Activated T-cell treated with anti-CD3 and anti-CD28 coated beads, Interleukin-2, amount 50 U/mL, for 4 hours (primary cell): ENCODE results near the gene KIAA0825. TPM values are rescaled to one million over a fixed set of nuclear protein-coding genes. Genes with fewer than 3 reads are reported as not detected.

Experiments used
- ATAC-seq, 2 donors: fragments of 200-7000 bp; cut with Tn5 transposase; one replicate each; pipeline ENCODE4 v1.10.0; 2021
- DNase-seq: peaks from one replicate; pipeline ENCODE4 v3.0.0-alpha.2; 2020
- H3K27me3 Mint-ChIP-seq: one replicate; pipeline ENCODE4 v1.8.0; 2021; ENCODE audit warnings: low read depth, mixed read lengths
- H3K36me3 Mint-ChIP-seq: one replicate; pipeline ENCODE4 v1.8.0; 2022; ENCODE audit warnings: mixed read lengths; ENCODE audit not compliant: insufficient read depth
- H3K4me1 Mint-ChIP-seq: one replicate; pipeline ENCODE4 v1.8.0; 2021; ENCODE audit warnings: low read depth, mixed read lengths
- H3K4me3 Mint-ChIP-seq: one replicate; pipeline ENCODE4 v1.8.0; 2021; ENCODE audit warnings: mild to moderate bottlenecking, moderate library complexity, mixed read lengths
- H3K9me3 Mint-ChIP-seq: one replicate; pipeline ENCODE4 v1.8.0; 2021; ENCODE audit warnings: mixed read lengths
- total RNA-seq, 3 donors: library from RNA; stranded (reverse); gene quantifications; one replicate each; pipeline ENCODE4 v1.2.1, GENCODE V29; 2021

The KIAA0825 gene
- total RNA-seq, 3 donors from 2014 or later: 0.33 to 0.38 (median 0.34) TPM

GRCh38 chr5:94345257-94345656 is 273.1 kb downstream of the KIAA0825 start:
- H3K27me3 Mint-ChIP-seq: no peaks in the 10 kb centered on the region
- H3K4me3 Mint-ChIP-seq: no peak overlapping the region
- no peak for DNase-seq
- no peaks in the 10 kb centered on the region for H3K36me3 Mint-ChIP-seq
- H3K4me1 Mint-ChIP-seq: no peaks in the 10 kb centered on the region
- ATAC-seq: no peak
- H3K9me3 Mint-ChIP-seq: peaks cover 17% of the 10 kb centered on the region

GRCh38 chr5:94337617-94338016 is 280.8 kb downstream of the KIAA0825 start:
- Mint-ChIP-seq H3K4me3 (no peak overlapping the region), H3K36me3 (peaks cover 2% of the 10 kb centered on the region), H3K9me3 (no peaks in the 10 kb centered on the region), H3K27me3 (no peaks in the 10 kb centered on the region), H3K4me1 (no peaks in the 10 kb centered on the region)
- ATAC-seq (no peak), DNase-seq (no peak)

GRCh38 chr5:94335936-94336335 is 282.5 kb downstream of the KIAA0825 start:
- Mint-ChIP-seq H3K9me3 (peaks cover 4% of the 10 kb centered on the region), H3K4me3 (no peak overlapping the region), H3K4me1 (no peaks in the 10 kb centered on the region), H3K36me3 (peaks cover 2% of the 10 kb centered on the region), H3K27me3 (no peaks in the 10 kb centered on the region)
- ATAC-seq (no peak), DNase-seq (no peak)

- Mint-ChIP-seq H3K36me3 (no peaks in the 10 kb centered on the region), H3K27me3 (no peaks in the 10 kb centered on the region), H3K4me1 (no peaks in the 10 kb centered on the region), H3K9me3 (peaks cover 12% of the 10 kb centered on the region), H3K4me3 (no peak overlapping the region)
- no peak for ATAC-seq
- no peak for DNase-seq
Measured at GRCh38 chr5:94329115-94329514, 289.3 kb downstream of the KIAA0825 start.

- ATAC-seq (no peak), DNase-seq (no peak)
- Mint-ChIP-seq H3K36me3 (no peaks in the 10 kb centered on the region), H3K4me3 (no peak overlapping the region), H3K9me3 (peaks cover 12% of the 10 kb centered on the region), H3K27me3 (no peaks in the 10 kb centered on the region), H3K4me1 (no peaks in the 10 kb centered on the region)
Measured at GRCh38 chr5:94326586-94326985, 291.8 kb downstream of the KIAA0825 start.

GRCh38 chr5:94316916-94317838 is 301.2 kb downstream of the KIAA0825 start:
- Mint-ChIP-seq H3K4me3 (no peak overlapping the region), H3K9me3 (no peaks in the 10 kb centered on the region), H3K27me3 (peaks cover 2% of the 10 kb centered on the region), H3K36me3 (no peaks in the 10 kb centered on the region), H3K4me1 (no peaks in the 10 kb centered on the region)
- DNase-seq (no peak), ATAC-seq (no peak)

GRCh38 chr5:94314460-94315131 is 303.8 kb downstream of the KIAA0825 start:
- H3K27me3 Mint-ChIP-seq: peaks cover 2% of the 10 kb centered on the region
- no peak for DNase-seq
- H3K9me3 Mint-ChIP-seq: no peaks in the 10 kb centered on the region
- H3K4me1 Mint-ChIP-seq: no peaks in the 10 kb centered on the region
- no peak overlapping the region for H3K4me3 Mint-ChIP-seq
- no peaks in the 10 kb centered on the region for H3K36me3 Mint-ChIP-seq
- no peak for ATAC-seq

GRCh38 chr5:94313696-94314095 is 304.7 kb downstream of the KIAA0825 start:
- Mint-ChIP-seq H3K27me3 (peaks cover 2% of the 10 kb centered on the region), H3K9me3 (no peaks in the 10 kb centered on the region), H3K4me3 (no peak overlapping the region), H3K4me1 (no peaks in the 10 kb centered on the region), H3K36me3 (no peaks in the 10 kb centered on the region)
- ATAC-seq: no peak
- DNase-seq: no peak

- H3K4me3 Mint-ChIP-seq: no peak overlapping the region
- DNase-seq: no peak
- peaks cover 2% of the 10 kb centered on the region for H3K27me3 Mint-ChIP-seq
- no peaks in the 10 kb centered on the region for H3K36me3 Mint-ChIP-seq
- ATAC-seq: no peak
- no peaks in the 10 kb centered on the region for H3K9me3 Mint-ChIP-seq
- H3K4me1 Mint-ChIP-seq: no peaks in the 10 kb centered on the region
Measured at GRCh38 chr5:94313188-94313587, 305.2 kb downstream of the KIAA0825 start.

- DNase-seq (no peak), ATAC-seq (no peak)
- no peak overlapping the region for H3K4me3 Mint-ChIP-seq
- H3K9me3 Mint-ChIP-seq: no peaks in the 10 kb centered on the region
- H3K27me3 Mint-ChIP-seq: peaks cover 2% of the 10 kb centered on the region
- no peaks in the 10 kb centered on the region for H3K4me1 Mint-ChIP-seq
- H3K36me3 Mint-ChIP-seq: no peaks in the 10 kb centered on the region
Measured at GRCh38 chr5:94312298-94312697, 306.1 kb downstream of the KIAA0825 start.

- ATAC-seq (no peak), DNase-seq (no peak)
- no peaks in the 10 kb centered on the region for H3K4me1 Mint-ChIP-seq
- H3K4me3 Mint-ChIP-seq: no peak overlapping the region
- no peaks in the 10 kb centered on the region for H3K36me3 Mint-ChIP-seq
- H3K27me3 Mint-ChIP-seq: peaks cover 2% of the 10 kb centered on the region
- no peaks in the 10 kb centered on the region for H3K9me3 Mint-ChIP-seq
Measured at GRCh38 chr5:94310833-94311232, 307.6 kb downstream of the KIAA0825 start.

- H3K36me3 Mint-ChIP-seq: no peaks in the 10 kb centered on the region
- no peaks in the 10 kb centered on the region for H3K4me1 Mint-ChIP-seq
- peaks cover 2% of the 10 kb centered on the region for H3K27me3 Mint-ChIP-seq
- H3K4me3 Mint-ChIP-seq: no peak overlapping the region
- no peak for ATAC-seq
- H3K9me3 Mint-ChIP-seq: no peaks in the 10 kb centered on the region
- no peak for DNase-seq
Measured at GRCh38 chr5:94309141-94309540, 309.3 kb downstream of the KIAA0825 start.

- no peaks in the 10 kb centered on the region for H3K4me1 Mint-ChIP-seq
- H3K36me3 Mint-ChIP-seq: no peaks in the 10 kb centered on the region
- DNase-seq (no peak), ATAC-seq (no peak)
- H3K4me3 Mint-ChIP-seq: no peak overlapping the region
- no peaks in the 10 kb centered on the region for H3K9me3 Mint-ChIP-seq
- H3K27me3 Mint-ChIP-seq: peaks cover 2% of the 10 kb centered on the region
Measured at GRCh38 chr5:94308442-94308841, 310.0 kb downstream of the KIAA0825 start.

- ATAC-seq (no peak), DNase-seq (no peak)
- H3K9me3 Mint-ChIP-seq: no peaks in the 10 kb centered on the region
- H3K27me3 Mint-ChIP-seq: no peaks in the 10 kb centered on the region
- no peaks in the 10 kb centered on the region for H3K36me3 Mint-ChIP-seq
- no peaks in the 10 kb centered on the region for H3K4me1 Mint-ChIP-seq
- no peak overlapping the region for H3K4me3 Mint-ChIP-seq
Measured at GRCh38 chr5:94304146-94304545, 314.3 kb downstream of the KIAA0825 start.

- ATAC-seq: no peak
- DNase-seq: no peak
Measured at GRCh38 chr5:94288937-94289336, 329.5 kb downstream of the KIAA0825 start.

More at GRCh38 chr5:94288937-94289336, 329.5 kb downstream of the KIAA0825 start:
- Mint-ChIP-seq H3K4me1 (no peaks in the 10 kb centered on the region), H3K36me3 (no peaks in the 10 kb centered on the region), H3K4me3 (no peak overlapping the region), H3K9me3 (peaks cover 28% of the 10 kb centered on the region), H3K27me3 (peaks cover 2% of the 10 kb centered on the region)
